Uterus (tissue), 4 donors: Measurements from ENCODE around the gene PPP2R2C. TPM values are rescaled to one million over a fixed set of nuclear protein-coding genes. Genes with fewer than 3 reads are reported as not detected.

ENCODE experiments used
- DNase-seq, 2 donors: peaks; one replicate each; pipeline ENCODE4 v3.0.0-alpha.2; 2019 to 2020
- H3K27ac ChIP-seq, 2 donors: fragments of 200-600 bp; sonication (generic); 1 replicate in 1 of 2; 2 replicates in 1 of 2; pipeline ENCODE4 v1.5.1; 2016 to 2018
- H3K27me3 ChIP-seq, 2 donors: fragments of 200-600 bp; sonication (generic); one replicate each; pipeline ENCODE4 v1.5.1; 2018 to 2019; ENCODE audit warnings: control low read depth in 1 of 2
- H3K36me3 ChIP-seq, 2 donors: fragments of 200-600 bp; sonication (generic); one replicate each; pipeline ENCODE4 v1.5.1; 2019; ENCODE audit warnings: control low read depth in 1 of 2
- H3K4me1 ChIP-seq, 2 donors: fragments of 200-600 bp; sonication (generic); one replicate each; pipeline ENCODE4 v1.5.1; 2018 to 2019; ENCODE audit warnings: control low read depth in 1 of 2
- H3K4me3 ChIP-seq, 2 donors: fragments of 200-600 bp; sonication (generic); 1 replicate in 1 of 2; 2 replicates in 1 of 2; pipeline ENCODE4 v1.5.1; 2018 to 2019; ENCODE audit warnings: mild to moderate bottlenecking in 1 of 2
- H3K9me3 ChIP-seq, 2 donors: fragments of 200-600 bp; sonication (generic); one replicate each; pipeline ENCODE4 v1.5.1; 2019; ENCODE audit warnings: control low read depth in 1 of 2
- POLR2A ChIP-seq, 2 donors: fragments of 450-650 bp; IDR thresholded peaks; one replicate each; pipeline ENCODE4 v1.6.1; 2016; ENCODE audit warnings: antibody characterized with exemption in 2 of 2, mild to moderate bottlenecking in 1 of 2, moderate library complexity in 1 of 2
- intact Hi-C: fragments of 100-400 bp; cut with DNase I; formaldehyde crosslinking; loops from one replicate; pipeline ENCODE4 v1.15.1; 2023; ENCODE audit warnings: low total_unique reads
- total RNA-seq, 4 donors: library from RNA; depleted of rRNA in 3 of 4; stranded (reverse); fragments of >200 nt in 3 of 4; gene quantifications; one replicate each; pipeline versions ENCODE4 v1.1.0 to v1.2.4, GENCODE V29; 2014 to 2023
- TF ChIP-seq, protein P1 (sequence below), 4 experiments: fragments of 200-600 bp in 2 of 4; fragments of 450-650 bp in 2 of 4; sonication (generic) in 2 of 4; IDR thresholded peaks; one replicate each; pipeline ENCODE4 v1.5.1; 2016 to 2019; ENCODE audit warnings: antibody characterized with exemption in 4 of 4, mild to moderate bottlenecking in 2 of 4, moderate library complexity in 1 of 4
- donor health status: DM: yes; HTN: yes; CAD: no.

Gene PPP2R2C
- total RNA-seq, 4 donors from 2014 or later, result 2.9 to 49.1 (median 27.3) TPM

DNA sequence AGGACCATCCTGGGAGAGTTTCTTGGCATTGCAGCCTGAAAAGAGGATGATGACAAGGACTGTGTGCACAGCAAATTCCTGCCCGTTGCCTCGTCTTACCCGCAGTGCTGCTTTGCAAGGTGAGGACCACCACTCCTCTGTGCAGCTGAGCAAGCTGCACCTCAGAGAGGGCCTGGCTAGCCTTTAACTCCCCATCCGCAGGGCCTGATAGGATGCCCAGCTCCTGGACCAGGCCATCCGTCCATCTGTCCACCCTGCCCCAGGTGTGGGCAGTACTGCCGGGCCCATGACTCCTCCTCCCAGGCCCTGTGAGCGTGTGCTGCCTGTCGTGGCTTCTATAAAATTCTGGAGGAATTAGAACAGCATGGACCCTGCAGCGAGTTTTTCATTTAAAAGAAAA is 43.9 kb upstream of the PPP2R2C start:
- no peaks in the 10 kb centered on the region for H3K4me1 ChIP-seq
- no peaks in the 10 kb centered on the region for H3K36me3 ChIP-seq
- no peak overlapping the region for H3K4me3 ChIP-seq
- no peak overlapping the region for H3K27ac ChIP-seq
- no peak for DNase-seq
- H3K27me3 ChIP-seq, result no peaks in the 10 kb centered on the region
- TF ChIP-seq, protein P1, sequence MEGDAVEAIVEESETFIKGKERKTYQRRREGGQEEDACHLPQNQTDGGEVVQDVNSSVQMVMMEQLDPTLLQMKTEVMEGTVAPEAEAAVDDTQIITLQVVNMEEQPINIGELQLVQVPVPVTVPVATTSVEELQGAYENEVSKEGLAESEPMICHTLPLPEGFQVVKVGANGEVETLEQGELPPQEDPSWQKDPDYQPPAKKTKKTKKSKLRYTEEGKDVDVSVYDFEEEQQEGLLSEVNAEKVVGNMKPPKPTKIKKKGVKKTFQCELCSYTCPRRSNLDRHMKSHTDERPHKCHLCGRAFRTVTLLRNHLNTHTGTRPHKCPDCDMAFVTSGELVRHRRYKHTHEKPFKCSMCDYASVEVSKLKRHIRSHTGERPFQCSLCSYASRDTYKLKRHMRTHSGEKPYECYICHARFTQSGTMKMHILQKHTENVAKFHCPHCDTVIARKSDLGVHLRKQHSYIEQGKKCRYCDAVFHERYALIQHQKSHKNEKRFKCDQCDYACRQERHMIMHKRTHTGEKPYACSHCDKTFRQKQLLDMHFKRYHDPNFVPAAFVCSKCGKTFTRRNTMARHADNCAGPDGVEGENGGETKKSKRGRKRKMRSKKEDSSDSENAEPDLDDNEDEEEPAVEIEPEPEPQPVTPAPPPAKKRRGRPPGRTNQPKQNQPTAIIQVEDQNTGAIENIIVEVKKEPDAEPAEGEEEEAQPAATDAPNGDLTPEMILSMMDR (IDR thresholded peaks at IDR 0.05), result no peak
- no peak for TF ChIP-seq POLR2A (IDR thresholded peaks at IDR 0.05)
- no peaks in the 10 kb centered on the region for H3K9me3 ChIP-seq
- intact Hi-C loops, result no loop called here

DNA sequence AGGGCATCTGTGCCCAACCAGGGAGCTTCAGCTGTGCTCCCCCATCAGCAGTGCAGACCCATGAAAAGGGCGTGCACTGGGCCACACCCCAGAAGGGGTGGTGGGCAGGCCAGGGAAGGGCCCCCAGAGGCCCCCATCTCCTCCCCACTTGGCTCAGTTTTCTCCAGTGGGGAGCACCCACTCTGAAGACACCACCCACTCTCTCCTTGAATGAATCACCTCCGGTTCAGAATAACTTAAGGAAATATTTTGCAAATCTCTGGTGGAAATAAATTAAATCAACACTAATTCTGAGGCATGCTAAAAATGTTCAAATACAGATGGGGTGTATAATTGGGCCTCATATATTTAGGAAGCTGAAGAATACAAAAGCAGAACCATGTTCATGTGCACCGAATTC is 41.3 kb upstream of the PPP2R2C start:
- H3K4me1 ChIP-seq, result no peaks in the 10 kb centered on the region
- no peak for DNase-seq
- H3K4me3 ChIP-seq, result no peak overlapping the region
- no peak overlapping the region for H3K27ac ChIP-seq
- H3K36me3 ChIP-seq, result no peaks in the 10 kb centered on the region
- TF ChIP-seq, protein P1 (IDR thresholded peaks at IDR 0.05), result no peak
- no peak for TF ChIP-seq POLR2A (IDR thresholded peaks at IDR 0.05)
- intact Hi-C loops, result no loop called here
- no peaks in the 10 kb centered on the region for H3K9me3 ChIP-seq
- H3K27me3 ChIP-seq, result no peaks in the 10 kb centered on the region

DNA sequence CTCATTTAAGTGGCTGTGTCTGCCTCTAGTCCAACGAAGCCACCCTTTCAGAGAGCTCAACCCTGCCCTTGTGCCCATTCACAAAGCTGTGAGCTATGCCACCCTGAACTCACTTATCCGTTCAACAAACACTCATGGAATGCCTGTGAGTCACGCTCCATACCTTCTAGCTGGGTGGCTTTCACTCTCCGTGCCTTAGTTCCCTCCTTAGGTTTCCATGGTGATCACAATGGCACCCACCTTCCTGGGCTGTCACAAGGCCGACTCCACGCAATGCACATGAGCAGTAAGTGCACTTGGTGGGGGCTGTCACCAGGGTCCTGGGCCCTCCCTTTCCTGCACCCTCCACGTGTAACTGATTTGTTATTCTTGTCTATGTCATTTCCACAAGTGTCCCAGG is 37.2 kb upstream of the PPP2R2C start:
- H3K4me3 ChIP-seq, result no peak overlapping the region
- no peak overlapping the region for H3K27ac ChIP-seq
- H3K4me1 ChIP-seq, result no peaks in the 10 kb centered on the region
- TF ChIP-seq, protein P1 (IDR thresholded peaks at IDR 0.05), result no peak
- TF ChIP-seq POLR2A (IDR thresholded peaks at IDR 0.05), result no peak
- intact Hi-C loops, result no loop called here
- H3K27me3 ChIP-seq, result no peaks in the 10 kb centered on the region
- DNase-seq, result no peak
- H3K9me3 ChIP-seq, result peaks cover 0 to 7% of the 10 kb centered on the region in 2 donors
- no peaks in the 10 kb centered on the region for H3K36me3 ChIP-seq

DNA sequence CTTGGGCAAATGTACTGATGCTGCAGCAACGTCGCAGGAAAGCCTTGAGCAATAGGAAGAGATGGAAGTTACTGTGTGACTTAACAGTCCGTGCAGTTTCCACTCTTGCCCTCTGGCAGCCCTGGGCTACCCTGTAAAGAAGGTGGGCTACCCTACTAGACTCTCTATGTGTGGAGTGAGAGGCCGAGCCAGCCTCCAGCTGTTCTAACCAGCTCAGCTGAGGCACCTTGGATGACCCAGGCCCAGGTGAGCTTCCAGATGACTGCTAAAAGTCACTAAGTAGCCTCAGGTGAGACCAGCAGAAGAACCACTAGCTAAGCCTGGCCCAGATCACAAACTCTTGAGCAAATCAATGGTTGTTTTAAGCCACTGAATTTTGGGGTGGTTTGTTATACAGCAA is 34.9 kb upstream of the PPP2R2C start:
- TF ChIP-seq, protein P1 (IDR thresholded peaks at IDR 0.05), result no peak
- TF ChIP-seq POLR2A (IDR thresholded peaks at IDR 0.05), result no peak
- no peaks in the 10 kb centered on the region for H3K4me1 ChIP-seq
- no peak overlapping the region for H3K4me3 ChIP-seq
- DNase-seq, result no peak
- intact Hi-C loops, result no loop called here
- H3K36me3 ChIP-seq, result no peaks in the 10 kb centered on the region
- H3K9me3 ChIP-seq, result peaks cover 0 to 10% of the 10 kb centered on the region in 2 donors
- no peaks in the 10 kb centered on the region for H3K27me3 ChIP-seq
- H3K27ac ChIP-seq, result no peak overlapping the region

DNA sequence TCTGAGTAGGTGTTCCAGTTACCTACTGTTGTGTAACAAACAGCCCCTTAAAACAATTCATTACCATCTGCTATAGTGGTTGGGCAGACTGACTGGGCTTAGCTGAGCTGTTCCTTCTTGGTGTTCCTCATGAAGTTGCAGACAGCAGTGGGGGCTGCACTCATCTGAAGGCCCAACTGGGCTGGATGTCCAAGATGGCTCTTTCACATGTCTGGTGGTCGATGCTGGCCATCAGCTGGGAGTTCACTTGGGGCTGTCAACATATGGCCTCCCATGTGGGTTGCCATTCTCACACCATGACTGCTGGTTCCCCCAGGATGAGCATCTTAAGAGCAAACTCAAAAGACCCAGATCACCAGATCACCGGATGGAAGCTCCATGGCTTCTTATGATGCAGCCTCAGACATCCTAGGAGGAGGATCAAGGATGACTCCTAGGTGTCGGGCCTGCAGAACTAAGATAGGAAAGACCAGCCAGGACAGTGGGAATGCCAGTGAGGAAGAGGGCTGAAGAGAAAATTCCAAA is 34.3 kb upstream of the PPP2R2C start:
- no peaks in the 10 kb centered on the region for H3K4me1 ChIP-seq
- no peak for TF ChIP-seq POLR2A (IDR thresholded peaks at IDR 0.05)
- TF ChIP-seq, protein P1 (IDR thresholded peaks at IDR 0.05), result no peak
- no peak overlapping the region for H3K4me3 ChIP-seq
- intact Hi-C loops, result no loop called here
- H3K27me3 ChIP-seq, result no peaks in the 10 kb centered on the region
- no peak for DNase-seq
- no peaks in the 10 kb centered on the region for H3K36me3 ChIP-seq
- H3K9me3 ChIP-seq, result peaks cover 0 to 10% of the 10 kb centered on the region in 2 donors
- H3K27ac ChIP-seq, result no peak overlapping the region
